CD4-positive, alpha-beta T cell (primary cell): ENCODE results near the gene SEC24B. TPM values are rescaled to one million over a fixed set of nuclear protein-coding genes. Genes with fewer than 3 reads are reported as not detected.

Experiments
- ATAC-seq: fragments of 200-7000 bp; cut with Tn5 transposase; one replicate; pipeline ENCODE4 v1.10.0; 2022; ENCODE audit warnings: mild to moderate bottlenecking; ENCODE audit not compliant: poor library complexity
- CTCF ChIA-PET: fragments of 350-600 bp; sonication (Branson Sonifier 250); formaldehyde crosslinking; loops from one replicate; lab custom pipeline; 2021; ENCODE audit warnings: antibody characterized with exemption, inconsistent platforms; lab: Charles Lee
- POLR2A ChIA-PET: fragments of 350-600 bp; sonication (Branson Sonifier 250); formaldehyde crosslinking; loops from one replicate; lab custom pipeline; 2021; ENCODE audit warnings: antibody characterized with exemption, inconsistent platforms; lab: Charles Lee
- DNase-seq, 14 experiments: peaks; one replicate each; pipeline ENCODE4 v3.0.0-alpha.2; 2013 to 2020; ENCODE audit warnings: mixed read lengths in 2 of 14
- H3K27ac ChIP-seq, 2 donors: one replicate each; pipeline versions ENCODE4 v1.5.1 to v1.7.0; 2013; ENCODE audit warnings: low read length in 2 of 2, low read depth in 1 of 2, mild to moderate bottlenecking in 1 of 2
- H3K27me3 ChIP-seq, 2 experiments: 1 replicate in 1 of 2; 2 replicates in 1 of 2; pipeline versions ENCODE4 v1.6.1 to v1.7.0; 2013; ENCODE audit warnings: low read length in 2 of 2, control low read depth in 1 of 2, mild to moderate bottlenecking in 1 of 2, moderate library complexity in 1 of 2; ENCODE audit not compliant: insufficient read depth in 2 of 2, control insufficient read depth in 1 of 2
- H3K36me3 ChIP-seq: one replicate; pipeline ENCODE4 v1.6.1; 2013; ENCODE audit warnings: low read length, control low read depth; ENCODE audit not compliant: insufficient read depth
- H3K4me1 ChIP-seq: one replicate; pipeline ENCODE4 v1.6.1; 2013; ENCODE audit warnings: low read length, control low read depth; ENCODE audit not compliant: insufficient read depth
- H3K4me3 ChIP-seq: one replicate; pipeline ENCODE4 v1.5.1; 2013; ENCODE audit warnings: mild to moderate bottlenecking, low read length, moderate library complexity
- H3K9me3 ChIP-seq, 2 experiments: 1 replicate in 1 of 2; 2 replicates in 1 of 2; pipeline versions ENCODE4 v1.6.1 to v1.7.0; 2013; ENCODE audit warnings: low read length in 2 of 2, mild to moderate bottlenecking in 2 of 2, control low read depth in 1 of 2, moderate library complexity in 1 of 2; ENCODE audit not compliant: control insufficient read depth in 1 of 2, insufficient read depth in 1 of 2
- H3K27ac Mint-ChIP-seq: one replicate; pipeline ENCODE4 v1.8.0; 2020; ENCODE audit warnings: mixed read lengths
- H3K27me3 Mint-ChIP-seq: one replicate; pipeline ENCODE4 v1.8.0; 2021; ENCODE audit warnings: mixed read lengths
- H3K36me3 Mint-ChIP-seq: one replicate; pipeline ENCODE4 v1.8.0; 2021; ENCODE audit warnings: low read depth, mixed read lengths
- H3K4me1 Mint-ChIP-seq: one replicate; pipeline ENCODE4 v1.8.0; 2021; ENCODE audit warnings: low read depth, mixed read lengths
- H3K4me3 Mint-ChIP-seq: one replicate; pipeline ENCODE4 v1.8.0; 2020; ENCODE audit warnings: mild to moderate bottlenecking, mixed read lengths
- H3K9me3 Mint-ChIP-seq: one replicate; pipeline ENCODE4 v1.8.0; 2020; ENCODE audit warnings: mixed read lengths
- intact Hi-C, 2 experiments: fragments of 100-400 bp; cut with DNase I in 1 of 2; cut with micrococcal nuclease in 1 of 2; formaldehyde crosslinking; loops; one replicate each; pipeline versions ENCODE4 v1.15.1 to v1.9.0; 2023 to 2025; cut with DNase I, micrococcal nuclease
- total RNA-seq, 174 experiments: library from RNA in 2 of 174; stranded (reverse) in 2 of 174; gene quantifications; one replicate each; pipeline ENCODE4 v1.2.3 and lab custom pipeline; 2021 to 2026
- TF ChIP-seq, protein P1 (sequence below): fragments of 200-600 bp; IDR thresholded peaks from one replicate; pipeline ENCODE4 v1.8.0; 2022; ENCODE audit warnings: antibody characterized with exemption, mild to moderate bottlenecking

SEC24B gene
- total RNA-seq, 2 experiments from 2014 or later, result 41.5 to 45.9 TPM

DNA sequence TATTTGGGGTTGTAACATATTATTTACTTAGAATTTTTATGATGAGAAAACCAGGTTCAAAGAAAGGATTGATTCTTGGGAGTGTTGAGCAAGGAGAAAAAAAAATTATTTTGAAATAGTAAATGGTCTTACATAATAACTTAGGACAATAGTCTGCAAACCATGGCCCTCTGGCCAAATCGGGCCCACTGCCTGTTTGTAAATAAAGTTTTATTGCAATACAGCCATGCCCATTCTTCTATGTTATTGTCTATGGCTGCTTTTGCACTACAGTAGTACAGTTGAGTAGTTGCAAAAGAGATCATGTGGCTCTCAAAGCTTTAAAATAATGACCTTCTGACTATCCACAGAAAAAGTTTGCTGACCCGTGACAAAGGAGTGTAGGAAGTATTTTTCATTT is 63.3 kb downstream of the SEC24B start:
- CTCF ChIA-PET, result no interaction called here
- Mint-ChIP-seq H3K27ac (peak overlapping the region; percentile 52), H3K4me1 (peaks cover 4% of the 10 kb centered on the region)

DNA sequence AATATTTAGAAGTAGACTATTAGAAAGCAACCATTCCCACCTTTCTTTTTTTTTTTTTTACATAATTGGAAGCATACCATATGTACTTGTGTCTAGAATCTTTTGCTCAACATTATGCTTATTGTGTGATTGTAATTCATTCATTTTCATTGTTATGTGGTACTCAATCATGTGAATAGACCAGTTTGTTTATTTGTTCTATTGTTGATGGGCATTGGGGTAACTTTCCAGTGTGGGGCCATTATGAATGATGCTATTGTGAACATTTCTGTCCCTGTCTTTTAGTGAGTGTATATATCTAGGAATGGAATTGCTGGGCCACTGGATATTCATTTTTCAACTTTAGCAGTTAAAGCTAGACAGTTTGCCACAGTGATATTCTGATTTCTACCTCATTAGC is 63.9 kb downstream of the SEC24B start:
- no peaks in the 10 kb centered on the region for H3K4me1 ChIP-seq
- Mint-ChIP-seq H3K4me1 (peaks cover 4% of the 10 kb centered on the region), H3K27ac (no peak overlapping the region), H3K27me3 (no peaks in the 10 kb centered on the region), H3K4me3 (no peak overlapping the region), H3K9me3 (no peaks in the 10 kb centered on the region), H3K36me3 (peaks cover 88% of the 10 kb centered on the region)
- ATAC-seq (no peak), DNase-seq (no peak)
- TF ChIP-seq, protein P1, sequence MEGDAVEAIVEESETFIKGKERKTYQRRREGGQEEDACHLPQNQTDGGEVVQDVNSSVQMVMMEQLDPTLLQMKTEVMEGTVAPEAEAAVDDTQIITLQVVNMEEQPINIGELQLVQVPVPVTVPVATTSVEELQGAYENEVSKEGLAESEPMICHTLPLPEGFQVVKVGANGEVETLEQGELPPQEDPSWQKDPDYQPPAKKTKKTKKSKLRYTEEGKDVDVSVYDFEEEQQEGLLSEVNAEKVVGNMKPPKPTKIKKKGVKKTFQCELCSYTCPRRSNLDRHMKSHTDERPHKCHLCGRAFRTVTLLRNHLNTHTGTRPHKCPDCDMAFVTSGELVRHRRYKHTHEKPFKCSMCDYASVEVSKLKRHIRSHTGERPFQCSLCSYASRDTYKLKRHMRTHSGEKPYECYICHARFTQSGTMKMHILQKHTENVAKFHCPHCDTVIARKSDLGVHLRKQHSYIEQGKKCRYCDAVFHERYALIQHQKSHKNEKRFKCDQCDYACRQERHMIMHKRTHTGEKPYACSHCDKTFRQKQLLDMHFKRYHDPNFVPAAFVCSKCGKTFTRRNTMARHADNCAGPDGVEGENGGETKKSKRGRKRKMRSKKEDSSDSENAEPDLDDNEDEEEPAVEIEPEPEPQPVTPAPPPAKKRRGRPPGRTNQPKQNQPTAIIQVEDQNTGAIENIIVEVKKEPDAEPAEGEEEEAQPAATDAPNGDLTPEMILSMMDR, result no peak
- no peaks in the 10 kb centered on the region for H3K27me3 ChIP-seq
- no peak overlapping the region for H3K27ac ChIP-seq
- ChIA-PET POLR2A (no interaction called here), CTCF (no interaction called here)
- H3K4me3 ChIP-seq, result no peak overlapping the region
- no peaks in the 10 kb centered on the region for H3K9me3 ChIP-seq
- intact Hi-C loops, result no loop called here
- peaks cover 66% of the 10 kb centered on the region for H3K36me3 ChIP-seq

More for the DNA sequence above, 63.3 kb downstream of the SEC24B start:
- Histone ChIP-seq H3K9me3 (no peaks in the 10 kb centered on the region), H3K27ac (no peak overlapping the region), H3K27me3 (no peaks in the 10 kb centered on the region), H3K36me3 (peaks cover 69% of the 10 kb centered on the region), H3K4me3 (no peak overlapping the region), H3K4me1 (no peaks in the 10 kb centered on the region)
- TF ChIP-seq, protein P1, result no peak
- DNase-seq (no peak), ATAC-seq (no peak)
- no peaks in the 10 kb centered on the region for H3K27me3 Mint-ChIP-seq
- H3K4me3 Mint-ChIP-seq, result no peak overlapping the region
- intact Hi-C loops, result no loop called here
- peaks cover 88% of the 10 kb centered on the region for H3K36me3 Mint-ChIP-seq
- POLR2A ChIA-PET, result no interaction called here
- no peaks in the 10 kb centered on the region for H3K9me3 Mint-ChIP-seq

DNA sequence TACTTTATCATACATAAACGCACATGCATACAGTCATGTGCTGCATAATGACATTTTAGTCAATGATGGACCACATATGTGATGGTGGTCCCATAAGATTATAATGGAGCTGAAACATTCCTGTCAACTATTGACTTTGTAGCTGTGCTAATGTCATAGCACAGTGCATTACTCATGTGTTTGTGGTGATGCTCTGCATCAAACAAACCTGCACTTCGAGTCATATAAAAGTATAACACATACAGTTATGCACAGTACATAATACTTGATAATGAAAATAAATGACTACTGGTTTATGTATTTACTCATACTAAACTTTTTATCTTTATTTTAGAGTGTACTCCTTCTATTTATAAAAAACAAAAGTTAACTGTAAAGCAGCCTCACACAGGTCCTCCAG is 65.9 kb downstream of the SEC24B start:
- no peaks in the 10 kb centered on the region for H3K27me3 ChIP-seq
- Mint-ChIP-seq H3K4me1 (peaks cover 4% of the 10 kb centered on the region), H3K9me3 (no peaks in the 10 kb centered on the region), H3K4me3 (no peak overlapping the region), H3K36me3 (peaks cover 83% of the 10 kb centered on the region), H3K27me3 (no peaks in the 10 kb centered on the region), H3K27ac (peak overlapping the region; percentile 4)
- H3K36me3 ChIP-seq, result peaks cover 66% of the 10 kb centered on the region
- no peak for DNase-seq
- TF ChIP-seq, protein P1, result no peak
- CTCF ChIA-PET, result interaction anchor here (1.3 kb wide), 1 partner anchor 30 kb away, joined by 3 read pairs; no protein-coding TSS in a partner anchor
- no peak for ATAC-seq
- H3K4me1 ChIP-seq, result no peaks in the 10 kb centered on the region
- H3K9me3 ChIP-seq, result no peaks in the 10 kb centered on the region
- H3K27ac ChIP-seq, result no peak overlapping the region
- intact Hi-C loops, result no loop called here
- POLR2A ChIA-PET, result no interaction called here
- H3K4me3 ChIP-seq, result no peak overlapping the region
